ES-I3 (cell line): ENCODE measurements around the gene LRP1B.
"Not testable (repeated sequence)": the region's sequence is repeated elsewhere in the genome, so short reads cannot be mapped to it uniquely, and the experiment has no call there.

ENCODE experiments used
- H3K36me3 ChIP-seq: 2 replicates; pipeline ENCODE4 v1.6.1; 2013; ENCODE audit warnings: mild to moderate bottlenecking, low read length, control low read depth, moderate library complexity; ENCODE audit not compliant: insufficient read depth
- H3K4me1 ChIP-seq: 2 replicates; pipeline ENCODE4 v1.6.1; 2013; ENCODE audit warnings: mild to moderate bottlenecking, control low read depth, low read length; ENCODE audit not compliant: insufficient read depth
- H3K9ac ChIP-seq: 2 replicates; pipeline ENCODE4 v1.6.1; 2013; ENCODE audit warnings: low read depth, mild to moderate bottlenecking, low read length, moderate library complexity
- H3K9me3 ChIP-seq: 2 replicates; pipeline ENCODE4 v1.6.1; 2013; ENCODE audit warnings: mild to moderate bottlenecking, low read length, moderate library complexity; ENCODE audit not compliant: control insufficient read depth, insufficient read depth

The LRP1B gene

GRCh38 chr2:140308706-140309105, 1822.1 kb downstream of the LRP1B start:
- Histone ChIP-seq H3K9ac (no peak overlapping the region), H3K9me3 (no peaks in the 10 kb centered on the region), H3K36me3 (no peaks in the 10 kb centered on the region), H3K4me1 (no peaks in the 10 kb centered on the region)

GRCh38 chr2:140307532-140307931, 1823.3 kb downstream of the LRP1B start:
- no peaks in the 10 kb centered on the region for H3K9me3 ChIP-seq
- H3K9ac ChIP-seq: no peak overlapping the region
- no peaks in the 10 kb centered on the region for H3K4me1 ChIP-seq
- no peaks in the 10 kb centered on the region for H3K36me3 ChIP-seq

GRCh38 chr2:140295767-140296166, 1835.0 kb downstream of the LRP1B start:
- Histone ChIP-seq H3K4me1 (no peaks in the 10 kb centered on the region), H3K9me3 (no peaks in the 10 kb centered on the region), H3K36me3 (no peaks in the 10 kb centered on the region), H3K9ac (no peak overlapping the region)

GRCh38 chr2:140288726-140289125, 1842.1 kb downstream of the LRP1B start:
- Histone ChIP-seq H3K4me1 (no peaks in the 10 kb centered on the region), H3K9ac (no peak overlapping the region), H3K9me3 (no peaks in the 10 kb centered on the region), H3K36me3 (no peaks in the 10 kb centered on the region)

- H3K9ac ChIP-seq: no peak overlapping the region
- no peaks in the 10 kb centered on the region for H3K4me1 ChIP-seq
- H3K9me3 ChIP-seq: no peaks in the 10 kb centered on the region
- H3K36me3 ChIP-seq: no peaks in the 10 kb centered on the region
Measured at GRCh38 chr2:140288213-140288612, 1842.6 kb downstream of the LRP1B start.

GRCh38 chr2:140286377-140286776, 1844.4 kb downstream of the LRP1B start:
- Histone ChIP-seq H3K9ac (no peak overlapping the region), H3K9me3 (no peaks in the 10 kb centered on the region), H3K36me3 (no peaks in the 10 kb centered on the region), H3K4me1 (no peaks in the 10 kb centered on the region)

GRCh38 chr2:140277344-140277743, 1853.5 kb downstream of the LRP1B start:
- H3K9me3 ChIP-seq, H3K4me1 ChIP-seq, H3K9ac ChIP-seq, H3K36me3 ChIP-seq: not testable (repeated sequence)

- H3K36me3 ChIP-seq: no peaks in the 10 kb centered on the region
- no peaks in the 10 kb centered on the region; the same call in 1 of the 2 replicates for H3K9me3 ChIP-seq
- no peak overlapping the region for H3K9ac ChIP-seq
- H3K4me1 ChIP-seq: no peaks in the 10 kb centered on the region
Measured at GRCh38 chr2:140276661-140277060, 1854.2 kb downstream of the LRP1B start.

- Histone ChIP-seq H3K9ac (no peak overlapping the region), H3K36me3 (no peaks in the 10 kb centered on the region), H3K4me1 (no peaks in the 10 kb centered on the region), H3K9me3 (no peaks in the 10 kb centered on the region; the same call in 1 of the 2 replicates)
Measured at GRCh38 chr2:140275427-140275826, 1855.4 kb downstream of the LRP1B start.

- Histone ChIP-seq H3K36me3 (no peaks in the 10 kb centered on the region), H3K9me3 (no peaks in the 10 kb centered on the region; the same call in 1 of the 2 replicates), H3K9ac (no peak overlapping the region), H3K4me1 (no peaks in the 10 kb centered on the region)
Measured at GRCh38 chr2:140274891-140275290, 1855.9 kb downstream of the LRP1B start.

- no peaks in the 10 kb centered on the region; the same call in 1 of the 2 replicates for H3K9me3 ChIP-seq
- no peaks in the 10 kb centered on the region for H3K4me1 ChIP-seq
- H3K9ac ChIP-seq: no peak overlapping the region
- H3K36me3 ChIP-seq: no peaks in the 10 kb centered on the region
Measured at GRCh38 chr2:140273958-140274357, 1856.9 kb downstream of the LRP1B start.

GRCh38 chr2:140273408-140273807, 1857.4 kb downstream of the LRP1B start:
- Histone ChIP-seq H3K9me3 (no peaks in the 10 kb centered on the region; the same call in 1 of the 2 replicates), H3K4me1 (no peaks in the 10 kb centered on the region), H3K36me3 (no peaks in the 10 kb centered on the region), H3K9ac (no peak overlapping the region)

GRCh38 chr2:140270224-140270623, 1860.6 kb downstream of the LRP1B start:
- Histone ChIP-seq H3K9me3 (no peaks in the 10 kb centered on the region), H3K4me1 (no peaks in the 10 kb centered on the region), H3K9ac (no peak overlapping the region), H3K36me3 (no peaks in the 10 kb centered on the region)

- H3K4me1 ChIP-seq: no peaks in the 10 kb centered on the region
- no peak overlapping the region for H3K9ac ChIP-seq
- H3K9me3 ChIP-seq: no peaks in the 10 kb centered on the region
- H3K36me3 ChIP-seq: no peaks in the 10 kb centered on the region
Measured at GRCh38 chr2:140269000-140269399, 1861.8 kb downstream of the LRP1B start.

GRCh38 chr2:140262908-140263307, 1867.9 kb downstream of the LRP1B start:
- no peaks in the 10 kb centered on the region for H3K4me1 ChIP-seq
- no peaks in the 10 kb centered on the region for H3K9me3 ChIP-seq
- H3K9ac ChIP-seq: no peak overlapping the region
- H3K36me3 ChIP-seq: no peaks in the 10 kb centered on the region

GRCh38 chr2:140257692-140258300, 1873.0 kb downstream of the LRP1B start:
- no peaks in the 10 kb centered on the region for H3K9me3 ChIP-seq
- H3K36me3 ChIP-seq: no peaks in the 10 kb centered on the region
- H3K4me1 ChIP-seq: no peaks in the 10 kb centered on the region
- no peak overlapping the region for H3K9ac ChIP-seq
